ENCODE data around the gene ZNF490.

The ZNF490 gene

GRCh38 chr19:12544401-12544876 lies 66.2 kb downstream of the ZNF490 start:
- peak; percentile 77 to 89 for DNase-seq

GRCh38 chr19:12543855-12544254 lies 66.8 kb downstream of the ZNF490 start:
- DNase-seq: peak; percentile 27 to 39
- no peak for TF ChIP-seq GATA1 (IDR thresholded peaks at IDR 0.05; ENCODE audit: low read depth, low read length)
- TF ChIP-seq POLR2A (IDR thresholded peaks at IDR 0.05; ENCODE audit: low read length): no peak

More at GRCh38 chr19:12544401-12544876, 66.2 kb downstream of the ZNF490 start:
- no peak for TF ChIP-seq POLR2A (IDR thresholded peaks at IDR 0.05; ENCODE audit: low read length)

All from erythroblast (primary cell).